GM12878 (cell line): Measurements from ENCODE around the gene MAGI2. TPM values are rescaled to one million over a fixed set of nuclear protein-coding genes. Genes with fewer than 3 reads are reported as not detected.

Experiments
- ATAC-seq: fragments of 200-7000 bp; cut with Tn5 transposase; 3 replicates; pipeline ENCODE4 v1.9.1; 2020; ENCODE audit warnings: mild to moderate bottlenecking, moderate library complexity
- BruUV-seq: library from RNA; stranded (reverse); fragments of 400-500 nt; replicated peaks from 2 replicates; lab custom pipeline; 2021; lab: Mats Ljungman, UMichigan
- CTCF ChIA-PET: fragments of 300-600 bp; sonication (Branson Sonifier 250); formaldehyde crosslinking; extraction: SDS; loops from one replicate; lab custom pipeline; 2021; ENCODE audit warnings: inconsistent platforms; lab: Yijun Ruan, JAX
- POLR2A ChIA-PET: fragments of 350-600 bp; formaldehyde crosslinking; extraction: SDS; loops from one replicate; lab custom pipeline; 2021; ENCODE audit warnings: inconsistent platforms; lab: Charles Lee
- RAD21 ChIA-PET: fragments of 300-600 bp; sonication (Branson Sonifier 250); formaldehyde crosslinking; loops from one replicate; lab custom pipeline; 2023; ENCODE audit warnings: antibody characterized with exemption; ENCODE audit not compliant: unreplicated experiment; lab: Charles Lee
- SMC1A ChIA-PET: fragments of 300-600 bp; sonication (Branson Sonifier 250); formaldehyde crosslinking; loops from one replicate; lab custom pipeline; 2023; ENCODE audit not compliant: unreplicated experiment, uncharacterized antibody; lab: Charles Lee
- DNase-seq: peaks from one replicate; pipeline ENCODE4 v3.0.0-alpha.2; 2011; ENCODE audit warnings: low read depth, low spot score
- FAIRE-seq: peaks from 3 replicates; lab custom pipeline; 2011; peaks lifted over from hg19 to GRCh38; lab: Jason Lieb, UNC
- H2AFZ ChIP-seq: 2 replicates; pipeline ENCODE4 v1.6.0; 2011; ENCODE audit warnings: low read depth, low read length, control low read depth; ENCODE audit not compliant: control insufficient read depth
- H3K27ac ChIP-seq: 2 replicates; pipeline ENCODE4 v1.5.1; 2011; ENCODE audit warnings: control low read depth; ENCODE audit not compliant: control insufficient read depth, insufficient read depth
- H3K27me3 ChIP-seq, 2 experiments: replicated peaks in 1 of 2; 2 replicates each; pipeline versions ENCODE4 v1.6.0 to v1.6.1; 2011; ENCODE audit warnings: low read length in 1 of 2; ENCODE audit not compliant: control insufficient read depth in 2 of 2, insufficient read depth in 2 of 2
- H3K36me3 ChIP-seq, 2 experiments: 2 replicates each; pipeline ENCODE4 v1.5.1; 2011; ENCODE audit warnings: low read length in 1 of 2; ENCODE audit not compliant: control insufficient read depth in 2 of 2, insufficient read depth in 2 of 2
- H3K4me1 ChIP-seq: 2 replicates; pipeline ENCODE4 v1.6.1; 2011; ENCODE audit warnings: mild to moderate bottlenecking, low read length, moderate library complexity, mixed read lengths; ENCODE audit not compliant: control insufficient read depth, insufficient read depth
- H3K4me2 ChIP-seq: 2 replicates; pipeline ENCODE4 v1.6.0; 2011; ENCODE audit warnings: control low read depth; ENCODE audit not compliant: control insufficient read depth, insufficient read depth
- H3K4me3 ChIP-seq: fragments of 200-600 bp; sonication (generic); 2 replicates; pipeline ENCODE4 v1.5.1; 2016
- H3K79me2 ChIP-seq: 2 replicates; pipeline ENCODE4 v1.6.0; 2011; ENCODE audit warnings: low read length; ENCODE audit not compliant: control insufficient read depth, insufficient read depth
- H3K9ac ChIP-seq: 2 replicates; pipeline ENCODE4 v1.8.0; 2011; ENCODE audit warnings: low read length, control low read depth, mixed read lengths; ENCODE audit not compliant: control insufficient read depth, insufficient read depth
- H3K9me3 ChIP-seq: replicated peaks from 3 replicates; pipeline ENCODE4 v1.5.1; 2011; ENCODE audit warnings: mild to moderate bottlenecking, low read length; ENCODE audit not compliant: control insufficient read depth, insufficient read depth
- H4K20me1 ChIP-seq: 2 replicates; pipeline ENCODE4 v1.6.0; 2011; ENCODE audit not compliant: control insufficient read depth, insufficient read depth
- CEBPB ChIP-seq, 2 experiments: fragments of 150-350 bp in 1 of 2; IDR thresholded peaks; 2 replicates each; pipeline ENCODE4 v1.6.1; 2012 to 2014; ENCODE audit warnings: low read depth in 2 of 2, low read length in 2 of 2, borderline replicate concordance in 1 of 2, inconsistent platforms in 1 of 2
- DPF2 ChIP-seq: fragments of 450-650 bp; IDR thresholded peaks from 2 replicates; pipeline ENCODE4 v1.6.1; 2017; ENCODE audit warnings: mild to moderate bottlenecking
- ESRRA ChIP-seq: IDR thresholded peaks from 2 replicates; pipeline ENCODE4 v1.6.1; 2012; ENCODE audit warnings: mild to moderate bottlenecking, low read length, improper control_type of control experiment
- GATAD2B ChIP-seq: fragments of 450-650 bp; conservative IDR thresholded peaks from 2 replicates; pipeline ENCODE4 v1.6.1; 2017; ENCODE audit warnings: low read depth, mild to moderate bottlenecking, moderate library complexity
- MEF2A ChIP-seq: IDR thresholded peaks from 2 replicates; pipeline ENCODE4 v1.6.1; 2011; ENCODE audit warnings: low read depth, mild to moderate bottlenecking, low read length, moderate library complexity; ENCODE audit not compliant: insufficient read depth
- NRF1 ChIP-seq: conservative IDR thresholded peaks from 2 replicates; pipeline ENCODE4 v1.6.1; 2011; ENCODE audit warnings: mild to moderate bottlenecking, low read depth, low read length, improper control_type of control experiment
- PAX8 ChIP-seq: fragments of 450-650 bp; IDR thresholded peaks from 2 replicates; pipeline ENCODE4 v1.6.1; 2017; ENCODE audit warnings: mild to moderate bottlenecking, moderate library complexity
- PML ChIP-seq: IDR thresholded peaks from 2 replicates; pipeline ENCODE4 v1.6.1; 2012; ENCODE audit warnings: low read length, inconsistent platforms
- SPI1 ChIP-seq: IDR thresholded peaks from 2 replicates; pipeline ENCODE4 v1.6.1; 2011; ENCODE audit warnings: low read depth, mild to moderate bottlenecking, low read length, moderate library complexity, borderline replicate concordance; ENCODE audit not compliant: insufficient read depth
- TAF1 ChIP-seq: IDR thresholded peaks from 2 replicates; pipeline ENCODE4 v1.6.1; 2011; ENCODE audit warnings: mild to moderate bottlenecking, low read depth, low read length, borderline replicate concordance
- ZNF24 ChIP-seq: fragments of 450-650 bp; IDR thresholded peaks from 2 replicates; pipeline ENCODE4 v1.6.1; 2017; ENCODE audit warnings: antibody characterized with exemption, mild to moderate bottlenecking
- WGBS: methylation state at CpG from one replicate; pipeline ENCODE4 v1.1.6; 2016; ENCODE audit warnings: low lambda C conversion rate; ENCODE audit not compliant: insufficient replicate concordance, insufficient coverage; ENCODE audit errors: missing lambda C conversion rate; 5-methylcytosine and 5-hydroxymethylcytosine counted together
- in situ Hi-C: fragments of 300-500 bp; cut with MboI; formaldehyde crosslinking; loops from 9 replicates; pipeline ENCODE4 v1.14.3; 2018; ENCODE audit warnings: mixed read lengths
- intact Hi-C: fragments of 100-400 bp; cut with micrococcal nuclease; formaldehyde crosslinking; loops from one replicate; pipeline ENCODE4 v1.14.2; 2022; ENCODE audit not compliant: unreplicated experiment
- polyA plus RNA-seq, 11 experiments: library from polyadenylated mRNA; depleted of rRNA in 4 of 11; unstranded in 6 of 11; stranded (reverse) in 5 of 11; fragments of >200 nt; fragmentation: Nextera tagmentation in 4 of 11; fragmentation: Illumina TruSeq in 1 of 11; extraction: Ambion mirVana in 4 of 11; extraction: Trizol in 1 of 11; gene quantifications; 1 replicate in 1 of 11; 2 replicates in 10 of 11; pipeline versions ENCODE4 v1.2.1 to v1.2.3, GENCODE V29; 2011 to 2016; ENCODE audit warnings: inconsistent platforms in 2 of 11, missing spikeins in 2 of 11, low read depth in 1 of 11
- total RNA-seq, 4 experiments: library from RNA; depleted of rRNA in 3 of 4; stranded (reverse); fragments of >200 nt in 3 of 4; fragmentation: Illumina TruSeq in 1 of 4; extraction: Trizol in 1 of 4; gene quantifications; 2 replicates each; pipeline versions ENCODE4 v1.2.1 to v1.2.3, GENCODE V29; 2013 to 2021
- TF ChIP-seq, protein P1 (sequence below): fragments of 450-650 bp; formaldehyde crosslinking; IDR thresholded peaks from 2 replicates; pipeline ENCODE4 v1.4.0; 2022; ENCODE audit warnings: mild to moderate bottlenecking, moderate library complexity
- TF ChIP-seq, protein P2 (sequence below): fragments of 450-650 bp; IDR thresholded peaks from 2 replicates; pipeline ENCODE4 v1.6.1; 2017; ENCODE audit warnings: mild to moderate bottlenecking, moderate library complexity

Gene MAGI2
- total and polyA plus RNA-seq, 10 of the 15 experiments (the other 5 are each of a cell fraction or from before 2014, with no cell fraction given): 0.01 to 0.31 (median 0.05) TPM; not detected in 2

DNA sequence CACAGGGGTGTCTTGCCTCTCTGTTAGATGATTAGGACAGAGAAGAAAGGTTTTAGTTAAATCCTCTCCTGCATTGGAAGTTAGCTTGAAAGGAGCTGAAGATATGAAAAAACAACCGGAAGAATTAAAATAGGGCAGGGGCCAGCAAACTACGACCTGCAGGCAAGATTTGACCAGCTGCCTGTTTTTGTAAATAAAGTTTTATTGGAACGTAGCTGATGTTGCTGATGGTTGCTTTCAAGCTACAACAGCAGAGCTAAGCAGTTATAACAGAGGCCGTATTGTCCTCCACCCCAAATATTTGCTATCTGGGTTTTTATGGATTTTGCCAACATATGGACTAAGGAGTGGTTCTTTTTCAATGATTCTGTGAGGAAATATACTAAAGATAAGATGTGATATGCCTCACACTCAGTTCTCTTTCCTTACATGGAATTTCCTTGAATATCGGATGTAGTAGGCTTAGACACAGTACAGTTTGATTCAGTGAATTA, 1086.1 kb downstream of the MAGI2 start:
- no peaks in the 10 kb centered on the region for H3K36me3 ChIP-seq
- no peaks in the 10 kb centered on the region for H3K4me1 ChIP-seq
- DNase-seq (no peak), FAIRE-seq (no peak), ATAC-seq (no peak)
- no peak overlapping the region for H3K4me3 ChIP-seq
- H2AFZ ChIP-seq: no peak overlapping the region
- CTCF ChIA-PET: interaction anchor here (1.1 kb wide), 1 partner anchor 12 kb away, joined by 3 read pairs; no protein-coding TSS in a partner anchor
- H4K20me1 ChIP-seq: no peaks in the 10 kb centered on the region
- H3K27ac ChIP-seq: no peak overlapping the region
- POLR2A ChIA-PET: no interaction called here
- no peaks in the 10 kb centered on the region for H3K79me2 ChIP-seq
- H3K9ac ChIP-seq: no peak overlapping the region
- no peaks in the 10 kb centered on the region for H3K9me3 ChIP-seq
- RAD21 ChIA-PET: interaction anchor here (1.2 kb wide), 1 partner anchor 18 kb away, joined by 3 read pairs; no protein-coding TSS in a partner anchor
- WGBS: 52% methylated on average over 5 of the region's 5 CpGs
- H3K27me3 ChIP-seq: no peaks in the 10 kb centered on the region; a peak in 1 of 4 replicates
- in situ Hi-C loops: no loop called here
- no peak overlapping the region for H3K4me2 ChIP-seq
- intact Hi-C loops: no loop called here
- SMC1A ChIA-PET: interaction anchor here (0.8 kb wide), 1 partner anchor 143 kb away, joined by 4 read pairs; no protein-coding TSS in a partner anchor
- no TSS peak for BruUV-seq
- no peak for TF ChIP-seq SPI1
- TF ChIP-seq, protein P1, sequence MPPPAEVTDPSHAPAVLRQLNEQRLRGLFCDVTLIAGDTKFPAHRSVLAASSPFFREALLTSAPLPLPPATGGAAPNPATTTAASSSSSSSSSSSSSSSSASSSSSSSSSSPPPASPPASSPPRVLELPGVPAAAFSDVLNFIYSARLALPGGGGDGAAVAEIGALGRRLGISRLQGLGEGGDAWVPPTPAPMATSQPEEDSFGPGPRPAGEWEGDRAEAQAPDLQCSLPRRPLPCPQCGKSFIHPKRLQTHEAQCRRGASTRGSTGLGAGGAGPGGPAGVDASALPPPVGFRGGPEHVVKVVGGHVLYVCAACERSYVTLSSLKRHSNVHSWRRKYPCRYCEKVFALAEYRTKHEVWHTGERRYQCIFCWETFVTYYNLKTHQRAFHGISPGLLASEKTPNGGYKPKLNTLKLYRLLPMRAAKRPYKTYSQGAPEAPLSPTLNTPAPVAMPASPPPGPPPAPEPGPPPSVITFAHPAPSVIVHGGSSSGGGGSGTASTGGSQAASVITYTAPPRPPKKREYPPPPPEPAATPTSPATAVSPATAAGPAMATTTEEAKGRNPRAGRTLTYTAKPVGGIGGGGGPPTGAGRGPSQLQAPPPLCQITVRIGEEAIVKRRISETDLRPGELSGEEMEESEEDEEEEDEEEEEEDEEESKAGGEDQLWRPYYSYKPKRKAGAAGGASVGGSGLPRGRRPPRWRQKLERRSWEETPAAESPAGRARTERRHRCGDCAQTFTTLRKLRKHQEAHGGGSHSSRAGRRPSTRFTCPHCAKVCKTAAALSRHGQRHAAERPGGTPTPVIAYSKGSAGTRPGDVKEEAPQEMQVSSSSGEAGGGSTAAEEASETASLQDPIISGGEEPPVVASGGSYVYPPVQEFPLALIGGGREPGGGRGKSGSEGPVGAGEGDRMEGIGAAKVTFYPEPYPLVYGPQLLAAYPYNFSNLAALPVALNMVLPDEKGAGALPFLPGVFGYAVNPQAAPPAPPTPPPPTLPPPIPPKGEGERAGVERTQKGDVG (CRISPR knock-in tag): no peak
- TF ChIP-seq GATAD2B: no peak
- TF ChIP-seq NRF1: no peak
- TF ChIP-seq TAF1: no peak
- no peak for TF ChIP-seq DPF2
- no peak for TF ChIP-seq CEBPB (IDR thresholded peaks at IDR 0.05; ENCODE audit: borderline replicate concordance in 1 of 2, low read depth in 2 of 2, low read length in 2 of 2)
- no peak for TF ChIP-seq PAX8
- TF ChIP-seq ZNF24: no peak
- TF ChIP-seq PML: no peak
- TF ChIP-seq, protein P2, sequence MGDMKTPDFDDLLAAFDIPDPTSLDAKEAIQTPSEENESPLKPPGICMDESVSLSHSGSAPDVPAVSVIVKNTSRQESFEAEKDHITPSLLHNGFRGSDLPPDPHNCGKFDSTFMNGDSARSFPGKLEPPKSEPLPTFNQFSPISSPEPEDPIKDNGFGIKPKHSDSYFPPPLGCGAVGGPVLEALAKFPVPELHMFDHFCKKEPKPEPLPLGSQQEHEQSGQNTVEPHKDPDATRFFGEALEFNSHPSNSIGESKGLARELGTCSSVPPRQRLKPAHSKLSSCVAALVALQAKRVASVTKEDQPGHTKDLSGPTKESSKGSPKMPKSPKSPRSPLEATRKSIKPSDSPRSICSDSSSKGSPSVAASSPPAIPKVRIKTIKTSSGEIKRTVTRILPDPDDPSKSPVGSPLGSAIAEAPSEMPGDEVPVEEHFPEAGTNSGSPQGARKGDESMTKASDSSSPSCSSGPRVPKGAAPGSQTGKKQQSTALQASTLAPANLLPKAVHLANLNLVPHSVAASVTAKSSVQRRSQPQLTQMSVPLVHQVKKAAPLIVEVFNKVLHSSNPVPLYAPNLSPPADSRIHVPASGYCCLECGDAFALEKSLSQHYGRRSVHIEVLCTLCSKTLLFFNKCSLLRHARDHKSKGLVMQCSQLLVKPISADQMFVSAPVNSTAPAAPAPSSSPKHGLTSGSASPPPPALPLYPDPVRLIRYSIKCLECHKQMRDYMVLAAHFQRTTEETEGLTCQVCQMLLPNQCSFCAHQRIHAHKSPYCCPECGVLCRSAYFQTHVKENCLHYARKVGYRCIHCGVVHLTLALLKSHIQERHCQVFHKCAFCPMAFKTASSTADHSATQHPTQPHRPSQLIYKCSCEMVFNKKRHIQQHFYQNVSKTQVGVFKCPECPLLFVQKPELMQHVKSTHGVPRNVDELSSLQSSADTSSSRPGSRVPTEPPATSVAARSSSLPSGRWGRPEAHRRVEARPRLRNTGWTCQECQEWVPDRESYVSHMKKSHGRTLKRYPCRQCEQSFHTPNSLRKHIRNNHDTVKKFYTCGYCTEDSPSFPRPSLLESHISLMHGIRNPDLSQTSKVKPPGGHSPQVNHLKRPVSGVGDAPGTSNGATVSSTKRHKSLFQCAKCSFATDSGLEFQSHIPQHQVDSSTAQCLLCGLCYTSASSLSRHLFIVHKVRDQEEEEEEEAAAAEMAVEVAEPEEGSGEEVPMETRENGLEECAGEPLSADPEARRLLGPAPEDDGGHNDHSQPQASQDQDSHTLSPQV: no peak
- no peak for TF ChIP-seq MEF2A
- no peak for TF ChIP-seq ESRRA
